ENCODE results near the gene EML1.

GRCh38 chr14:99792210-99792535 is 1.0 kb upstream of the EML1 start:
- TF ChIP-seq CTCF (conservative IDR thresholded peaks at IDR 0.05; ENCODE audit: low read depth, low read length) (no peak), EZH2 (IDR thresholded peaks at IDR 0.05; ENCODE audit: low read length, unreplicated experiment) (no peak)

Measured in PC-3 (cell line).